Ectodermal cell (in vitro differentiated cells): ENCODE measurements around the gene GNA15.

Experiments
- H3K27ac ChIP-seq: 2 replicates; pipeline ENCODE4 v1.7.0; 2013; ENCODE audit warnings: mild to moderate bottlenecking, low read depth, low read length; ENCODE audit not compliant: insufficient read depth, poor library complexity, severe bottlenecking
- H3K27me3 ChIP-seq: 2 replicates; pipeline ENCODE4 v1.7.0; 2013; ENCODE audit warnings: mild to moderate bottlenecking, low read length; ENCODE audit not compliant: insufficient read depth, control insufficient read depth, poor library complexity, severe bottlenecking
- H3K36me3 ChIP-seq: one replicate; pipeline ENCODE4 v1.7.0; 2013; ENCODE audit warnings: low read length; ENCODE audit not compliant: control insufficient read depth, insufficient read depth
- H3K4me1 ChIP-seq: one replicate; pipeline ENCODE4 v1.7.0; 2013; ENCODE audit warnings: low read length; ENCODE audit not compliant: control insufficient read depth, insufficient read depth
- H3K4me3 ChIP-seq: 2 replicates; pipeline ENCODE4 v1.7.0; 2013; ENCODE audit warnings: low read depth, low read length, control low read depth; ENCODE audit not compliant: insufficient read depth
- H3K9me3 ChIP-seq: 2 replicates; pipeline ENCODE4 v1.7.0; 2013; ENCODE audit warnings: mild to moderate bottlenecking, low read length, moderate library complexity; ENCODE audit not compliant: control insufficient read depth
- WGBS, 2 experiments: methylation state at CpG; one replicate each; pipeline ENCODE4 v1.1.7; 2013; ENCODE audit warnings: missing lambda C conversion rate in 2 of 2; 5-methylcytosine and 5-hydroxymethylcytosine counted together

The GNA15 gene

DNA sequence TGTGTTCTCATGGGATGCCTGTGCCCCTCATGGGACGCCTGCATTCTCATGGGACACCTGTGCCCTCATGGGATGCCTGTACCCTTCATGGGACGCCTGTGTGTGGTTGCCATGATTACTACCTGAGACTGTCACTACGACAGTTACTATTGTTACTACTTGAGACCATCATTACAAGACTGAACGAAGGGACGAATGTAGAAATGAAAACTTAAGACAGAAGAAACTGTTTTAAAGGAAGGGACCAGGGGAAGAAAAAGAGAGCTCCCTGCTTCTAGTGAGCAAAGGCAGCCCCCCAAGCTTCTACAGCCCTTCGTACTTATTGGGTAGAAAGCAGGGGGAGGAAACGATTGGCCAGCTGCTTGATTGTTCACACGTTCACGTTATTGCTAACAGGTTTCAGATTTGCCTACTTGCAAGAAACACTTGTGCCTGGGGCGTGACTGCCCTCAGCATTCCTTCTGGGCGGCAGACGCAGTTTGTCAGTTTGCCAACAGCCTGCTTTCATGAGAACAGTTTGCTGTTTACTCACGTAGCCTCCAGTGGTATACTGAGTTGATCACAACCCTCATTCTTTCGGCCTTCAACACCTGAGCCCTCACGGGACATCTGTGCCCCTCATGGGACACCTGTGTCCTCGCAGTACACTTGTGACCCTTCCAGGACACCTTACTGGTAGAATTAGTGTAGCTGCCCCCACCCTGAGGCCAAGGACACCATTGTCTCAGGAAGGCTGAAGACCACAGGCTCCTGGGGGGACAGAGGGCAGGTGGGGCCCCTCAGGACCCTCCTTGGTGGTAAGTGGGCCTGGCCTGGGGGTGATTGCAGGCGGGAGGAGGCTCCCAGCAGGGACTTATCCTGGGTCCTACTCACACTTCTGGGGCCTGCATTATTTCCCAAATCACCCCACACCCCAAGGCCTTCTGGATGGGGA is 40.2 kb downstream of the GNA15 start:
- no peak overlapping the region for H3K27ac ChIP-seq
- WGBS, 2 experiments, result 80 to 84% methylated on average over 17 of the region's 17 CpGs
- H3K36me3 ChIP-seq, result no peaks in the 10 kb centered on the region
- H3K27me3 ChIP-seq, result no peaks in the 10 kb centered on the region
- H3K9me3 ChIP-seq, result no peaks in the 10 kb centered on the region
- no peaks in the 10 kb centered on the region for H3K4me1 ChIP-seq
- H3K4me3 ChIP-seq, result no peak overlapping the region

- WGBS, 2 experiments, result 84 to 88% methylated on average over 11 of the region's 11 CpGs
- H3K9me3 ChIP-seq, result no peaks in the 10 kb centered on the region
- H3K4me3 ChIP-seq, result no peak overlapping the region
- no peak overlapping the region for H3K27ac ChIP-seq
- no peaks in the 10 kb centered on the region for H3K4me1 ChIP-seq
- H3K27me3 ChIP-seq, result no peaks in the 10 kb centered on the region
- H3K36me3 ChIP-seq, result no peaks in the 10 kb centered on the region
Observed at GRCh38 chr19:3176715-3177501, 41.1 kb downstream of the GNA15 start.

GRCh38 chr19:3178377-3178972 is 42.6 kb downstream of the GNA15 start, which contains the start of gene S1PR4:
Gene S1PR4 (plus strand): TSS chr19:3178769. CDS start chr19:3178793, 24 bp downstream.
- H3K9me3 ChIP-seq, result no peaks in the 10 kb centered on the region
- WGBS, 2 experiments, result 94% methylated on average over 42 of the region's 42 CpGs
- H3K27ac ChIP-seq, result no peak within 1 kb of the TSS
- H3K4me3 ChIP-seq, result no peak within 1 kb of the TSS
- H3K36me3 ChIP-seq, result no peaks in the 10 kb centered on the region
- H3K4me1 ChIP-seq, result no peaks in the 10 kb centered on the region
- no peaks in the 10 kb centered on the region for H3K27me3 ChIP-seq

GRCh38 chr19:3178973-3179738 is 43.3 kb downstream of the GNA15 start:
- Histone ChIP-seq H3K27me3 (no peaks in the 10 kb centered on the region), H3K4me1 (no peaks in the 10 kb centered on the region), H3K4me3 (no peak overlapping the region), H3K9me3 (no peaks in the 10 kb centered on the region), H3K36me3 (no peaks in the 10 kb centered on the region), H3K27ac (no peak overlapping the region)
- WGBS, 2 experiments, result 93% methylated on average over 52 of the region's 52 CpGs

- Histone ChIP-seq H3K27me3 (no peaks in the 10 kb centered on the region), H3K4me1 (no peaks in the 10 kb centered on the region), H3K4me3 (no peak overlapping the region), H3K27ac (no peak overlapping the region), H3K9me3 (no peaks in the 10 kb centered on the region), H3K36me3 (no peaks in the 10 kb centered on the region)
- 93 to 95% methylated on average over 31 of the region's 31 CpGs for WGBS, 2 experiments
Observed at GRCh38 chr19:3179739-3180293, 44.0 kb downstream of the GNA15 start.

DNA sequence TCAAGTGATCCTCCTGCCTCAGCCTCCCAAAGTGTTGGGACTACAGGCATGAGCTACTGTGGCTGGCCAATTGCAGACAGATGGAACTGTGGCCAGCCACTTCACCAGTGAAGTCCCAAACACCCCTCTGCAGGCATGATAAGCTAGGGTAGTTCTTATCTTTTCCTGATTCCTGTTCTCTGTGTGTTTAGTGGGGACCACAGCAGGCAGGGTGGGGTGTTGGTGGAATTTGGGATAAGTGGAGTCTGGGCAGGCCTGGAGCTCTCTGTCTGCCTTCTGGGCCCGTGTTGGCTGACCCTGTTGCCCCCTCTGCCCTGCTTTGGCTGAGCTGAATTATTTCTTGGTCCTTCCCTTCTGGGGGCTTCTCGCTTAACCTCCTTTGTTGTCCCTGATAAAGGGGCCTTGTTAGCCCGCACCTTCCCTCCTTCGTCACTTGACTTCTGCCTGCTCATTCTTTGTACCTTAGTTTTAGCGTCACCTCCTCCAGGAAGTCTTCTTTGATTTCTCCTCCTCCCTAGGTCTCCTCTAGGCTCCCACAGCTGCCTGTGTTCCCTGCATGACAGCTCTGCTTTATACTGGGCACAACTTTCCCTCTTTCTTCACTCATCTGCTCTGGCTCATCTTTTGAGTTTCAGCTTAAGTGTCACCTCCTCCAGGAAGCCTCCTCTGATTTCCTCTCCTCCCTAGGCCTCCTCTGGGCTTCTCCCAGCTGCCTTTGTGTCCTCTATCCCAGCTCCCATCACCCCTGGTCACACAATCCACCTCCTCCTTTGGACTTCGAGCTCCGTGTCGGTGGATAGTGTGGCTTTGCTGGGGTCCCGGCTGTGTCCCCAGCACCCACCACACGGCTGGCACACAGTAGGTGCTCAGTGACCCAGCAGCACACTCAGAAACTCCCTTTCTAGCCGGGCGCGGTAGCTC is 48.1 kb downstream of the GNA15 start:
- no peak overlapping the region for H3K4me3 ChIP-seq
- WGBS, 2 experiments, result 85 to 88% methylated on average over 13 of the region's 13 CpGs
- peaks cover 12% of the 10 kb centered on the region for H3K4me1 ChIP-seq
- peaks cover 4% of the 10 kb centered on the region for H3K36me3 ChIP-seq
- H3K27ac ChIP-seq, result no peak overlapping the region
- H3K27me3 ChIP-seq, result no peaks in the 10 kb centered on the region
- no peaks in the 10 kb centered on the region for H3K9me3 ChIP-seq

- WGBS, 2 experiments, result 20% methylated on average over 14 of the region's 14 CpGs
- H3K27me3 ChIP-seq, result no peaks in the 10 kb centered on the region
- peaks cover 4% of the 10 kb centered on the region for H3K36me3 ChIP-seq
- peak overlapping the region; percentile 96 for H3K4me3 ChIP-seq
- H3K4me1 ChIP-seq, result peaks cover 12% of the 10 kb centered on the region
- no peaks in the 10 kb centered on the region for H3K9me3 ChIP-seq
- H3K27ac ChIP-seq, result no peak overlapping the region
Observed at GRCh38 chr19:3184847-3185460, 49.1 kb downstream of the GNA15 start.

DNA sequence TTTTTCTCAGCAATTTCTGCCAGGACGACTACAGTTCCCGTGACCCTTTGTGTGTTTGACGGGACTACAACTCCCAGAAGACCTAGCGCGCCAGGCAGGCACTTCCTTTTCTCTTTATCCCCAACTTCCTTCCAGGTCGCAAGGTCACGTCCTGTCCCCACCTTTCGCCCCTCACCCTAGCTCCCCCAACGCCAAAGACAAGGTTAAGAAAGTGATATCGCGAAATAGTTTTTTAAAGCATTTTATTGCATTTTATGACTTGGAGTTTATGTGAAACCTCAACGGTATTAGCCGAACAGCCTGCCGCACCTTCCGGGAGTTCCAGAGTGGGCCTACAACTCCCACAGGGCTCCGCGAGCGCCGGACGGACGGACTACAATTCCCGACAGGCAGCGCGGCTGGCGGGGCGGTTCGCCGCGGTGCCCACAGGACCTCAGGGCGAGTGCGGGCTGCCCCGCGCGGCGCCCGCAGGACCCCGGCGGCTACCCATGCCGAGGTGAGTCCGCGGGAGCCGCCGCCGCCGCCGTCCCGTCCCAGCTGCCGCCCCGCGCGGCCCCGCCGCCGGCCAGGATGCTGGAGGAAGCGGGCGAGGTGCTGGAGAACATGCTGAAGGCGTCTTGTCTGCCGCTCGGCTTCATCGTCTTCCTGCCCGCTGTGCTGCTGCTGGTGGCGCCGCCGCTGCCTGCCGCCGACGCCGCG is 49.8 kb downstream of the GNA15 start, which contains the start of gene NCLN:
Gene NCLN, plus strand, starts transcription at position 470 of the 699 bp plus-strand sequence. Its CDS starts 101 bp downstream, at position 571.
- Histone ChIP-seq H3K27ac (no peak within 1 kb of the TSS), H3K4me3 (peak within 1 kb of the TSS; percentile 96), H3K4me1 (peaks cover 12% of the 10 kb centered on the region), H3K9me3 (no peaks in the 10 kb centered on the region), H3K27me3 (no peaks in the 10 kb centered on the region), H3K36me3 (peaks cover 4% of the 10 kb centered on the region)
- 0% methylated on average over 69 of the region's 69 CpGs for WGBS, 2 experiments
